ENCODE data around the gene OR2S2. TPM values are rescaled to one million over a fixed set of nuclear protein-coding genes. Genes with fewer than 3 reads are reported as not detected.

OR2S2 gene
- total and polyA plus RNA-seq, 5 donors: not detected

DNA sequence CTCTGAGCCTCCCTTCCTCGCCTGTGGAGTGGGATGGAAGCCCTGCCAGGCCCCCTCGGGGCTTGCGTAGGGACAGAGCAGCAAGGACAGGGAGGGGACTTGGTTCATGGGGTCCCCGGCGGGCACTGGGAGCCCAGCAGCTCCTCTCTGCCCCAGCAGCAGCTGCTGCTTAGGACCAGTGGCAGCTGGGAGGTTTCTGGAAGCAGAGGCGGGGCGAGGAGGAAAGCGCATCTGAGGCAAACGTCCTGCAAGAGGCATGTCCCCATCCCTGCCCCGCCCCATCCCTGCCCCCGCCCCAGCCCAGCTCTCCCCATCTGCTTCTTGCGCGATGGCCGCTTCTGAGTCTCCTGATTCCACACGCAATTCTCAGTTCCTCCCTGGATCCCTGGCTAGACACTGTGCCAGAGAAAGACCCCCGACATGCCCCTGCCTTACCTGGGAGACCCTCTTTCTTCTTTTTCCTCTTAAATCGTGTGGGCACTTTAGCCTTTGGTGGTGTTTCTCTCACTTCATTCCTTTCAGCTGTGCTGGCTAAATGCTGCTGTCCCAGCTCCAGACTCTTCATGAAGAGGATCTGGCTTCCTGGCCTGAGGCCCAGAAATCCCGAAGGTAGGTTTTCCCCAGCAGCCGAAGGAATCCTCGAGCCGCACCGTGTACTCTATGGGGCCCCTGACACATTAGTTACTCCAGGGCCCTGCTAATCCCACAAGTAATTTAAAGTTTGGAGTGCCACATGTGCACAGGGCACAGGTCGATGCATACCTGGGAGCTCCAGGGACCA is 4.4 kb upstream of the OR2S2 start:
- no peaks in the 10 kb centered on the region for H3K4me1 ChIP-seq (ENCODE audit: control insufficient read depth, insufficient read depth, low read length)
- ATAC-seq (peak in 1 of 2 donors; percentile 46), DNase-seq (peak in 2 of 3 donors; percentile 49 to 54)
- 59% methylated on average over 23 of the region's 23 CpGs for WGBS
- no peak overlapping the region for H3K4me3 ChIP-seq (ENCODE audit: low read length)
- no peaks in the 10 kb centered on the region for H3K27me3 ChIP-seq (ENCODE audit: control insufficient read depth, insufficient read depth)
- intact Hi-C loops (cut with DNase I): loop anchor here in 1 of 4 donors (5.0 kb wide), 1 partner anchor 60 kb away; no protein-coding TSS in a partner anchor
- no peak overlapping the region for H3K27ac ChIP-seq (ENCODE audit: low read length)
- H3K9me3 ChIP-seq (ENCODE audit: control insufficient read depth, low read length): no peaks in the 10 kb centered on the region

DNA sequence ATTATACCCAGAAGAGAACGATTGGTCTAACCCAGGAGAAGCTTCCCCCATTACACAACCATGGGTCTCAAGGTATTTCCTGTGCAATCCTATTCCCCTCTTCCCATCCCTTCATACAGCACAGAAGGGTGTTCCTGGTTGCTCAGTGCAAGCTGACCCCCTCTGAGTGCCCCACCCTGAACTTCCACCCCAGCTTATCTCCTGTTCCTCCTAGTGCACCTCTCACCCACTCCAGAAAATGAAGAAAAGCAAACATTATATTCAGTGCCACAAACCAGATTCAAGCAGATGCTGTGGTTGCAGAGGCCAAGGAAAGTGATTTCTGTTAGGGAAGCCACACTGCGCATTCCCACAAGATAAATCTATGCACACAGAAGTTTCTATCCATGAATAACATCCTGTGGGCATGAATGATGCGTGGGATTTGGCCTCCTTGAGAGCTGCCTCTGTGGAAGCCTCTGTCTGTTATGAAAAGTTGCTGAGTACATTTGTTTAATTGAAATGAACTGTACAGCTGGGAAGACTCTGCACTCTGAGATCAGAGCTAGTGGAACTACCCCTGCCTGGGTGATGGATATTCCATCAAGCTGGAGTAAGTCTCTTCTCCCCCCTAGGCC is 2.2 kb upstream of the OR2S2 start:
- Histone ChIP-seq H3K27ac (ENCODE audit: low read length) (no peak overlapping the region), H3K4me1 (ENCODE audit: control insufficient read depth, insufficient read depth, low read length) (no peaks in the 10 kb centered on the region), H3K9me3 (ENCODE audit: control insufficient read depth, low read length) (no peaks in the 10 kb centered on the region), H3K27me3 (ENCODE audit: control insufficient read depth, insufficient read depth) (no peaks in the 10 kb centered on the region), H3K4me3 (ENCODE audit: low read length) (no peak overlapping the region)
- DNase-seq (no peak), ATAC-seq (peak in 1 of 2 donors; percentile 28)
- WGBS: 53% methylated on average over 3 of the region's 3 CpGs
- intact Hi-C loops (cut with DNase I): loop anchor here in 1 of 4 donors (5.0 kb wide), 1 partner anchor 62 kb away; no protein-coding TSS in a partner anchor

DNA sequence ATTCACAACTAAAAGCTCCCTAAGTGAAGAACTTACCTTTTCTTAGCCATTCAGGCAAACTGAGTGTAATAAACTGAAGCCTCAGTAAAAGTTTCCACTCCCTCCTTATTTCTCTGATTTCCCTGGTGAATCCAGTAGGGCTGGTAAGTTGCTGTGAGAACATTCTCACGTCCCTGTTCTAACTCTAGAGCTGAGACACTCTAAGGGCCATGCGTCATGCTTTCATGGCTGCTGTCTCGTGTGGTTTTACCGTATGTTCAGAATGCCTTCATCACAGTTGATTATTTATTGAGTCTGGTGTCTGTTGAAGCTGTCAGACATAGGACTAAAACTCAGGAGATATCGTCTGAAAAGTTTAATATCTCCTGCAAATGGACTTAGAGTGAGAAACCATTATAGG is 1.3 kb downstream of the OR2S2 start:
- Histone ChIP-seq H3K27ac (ENCODE audit: low read length) (no peak overlapping the region), H3K4me3 (ENCODE audit: low read length) (no peak overlapping the region), H3K9me3 (ENCODE audit: control insufficient read depth, low read length) (no peaks in the 10 kb centered on the region), H3K27me3 (ENCODE audit: control insufficient read depth, insufficient read depth) (no peaks in the 10 kb centered on the region), H3K4me1 (ENCODE audit: control insufficient read depth, insufficient read depth, low read length) (no peaks in the 10 kb centered on the region)
- intact Hi-C loops (cut with DNase I): loop anchor here in 2 of 4 donors (5.0 kb wide), 1 partner anchor 66 kb away; no protein-coding TSS in a partner anchor
- ATAC-seq (no peak), DNase-seq (no peak)
- 77% methylated on average over 5 of the region's 5 CpGs for WGBS

DNA sequence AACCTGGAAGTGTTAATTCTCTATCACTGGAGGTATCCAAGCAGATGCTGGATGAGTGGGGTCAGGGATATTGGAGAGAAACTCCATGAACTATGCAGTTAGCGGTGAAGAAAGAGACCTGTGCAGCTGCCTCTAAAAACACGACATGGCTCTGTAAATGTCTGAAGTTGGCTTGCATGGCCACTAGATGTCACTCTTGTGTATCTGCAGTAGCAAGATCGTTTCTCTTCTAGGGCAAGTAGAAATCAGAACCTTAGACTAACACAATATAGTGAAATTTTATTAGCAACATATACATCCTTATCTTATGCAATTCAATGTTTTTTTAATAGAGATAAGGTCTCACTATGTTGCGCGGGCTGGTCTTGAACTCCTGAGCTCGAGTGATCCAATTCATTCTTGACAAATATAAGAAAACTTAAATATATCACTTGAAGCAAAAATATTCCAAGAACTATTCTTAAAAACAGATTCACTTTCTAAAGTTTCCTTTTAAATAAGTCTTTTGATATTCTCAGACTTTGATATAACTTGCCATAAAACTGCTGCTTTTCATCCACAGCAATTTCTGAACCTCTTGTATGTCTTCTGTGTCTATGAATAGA is 2.9 kb downstream of the OR2S2 start:
- Histone ChIP-seq H3K27me3 (ENCODE audit: control insufficient read depth, insufficient read depth) (no peaks in the 10 kb centered on the region), H3K9me3 (ENCODE audit: control insufficient read depth, low read length) (no peaks in the 10 kb centered on the region), H3K4me3 (ENCODE audit: low read length) (no peak overlapping the region), H3K4me1 (ENCODE audit: control insufficient read depth, insufficient read depth, low read length) (no peaks in the 10 kb centered on the region), H3K27ac (ENCODE audit: low read length) (no peak overlapping the region)
- WGBS: 10% methylated on average over 6 of the region's 6 CpGs
- ATAC-seq (peak; percentile 68 to 74), DNase-seq (peak in 2 of 3 donors; percentile 31 to 47)
- intact Hi-C loops (cut with DNase I): loop anchor here in 3 of 4 donors (2.0 to 5.0 kb wide), 2 partner anchors 67 to 68 kb away; no protein-coding TSS in a partner anchor

DNA sequence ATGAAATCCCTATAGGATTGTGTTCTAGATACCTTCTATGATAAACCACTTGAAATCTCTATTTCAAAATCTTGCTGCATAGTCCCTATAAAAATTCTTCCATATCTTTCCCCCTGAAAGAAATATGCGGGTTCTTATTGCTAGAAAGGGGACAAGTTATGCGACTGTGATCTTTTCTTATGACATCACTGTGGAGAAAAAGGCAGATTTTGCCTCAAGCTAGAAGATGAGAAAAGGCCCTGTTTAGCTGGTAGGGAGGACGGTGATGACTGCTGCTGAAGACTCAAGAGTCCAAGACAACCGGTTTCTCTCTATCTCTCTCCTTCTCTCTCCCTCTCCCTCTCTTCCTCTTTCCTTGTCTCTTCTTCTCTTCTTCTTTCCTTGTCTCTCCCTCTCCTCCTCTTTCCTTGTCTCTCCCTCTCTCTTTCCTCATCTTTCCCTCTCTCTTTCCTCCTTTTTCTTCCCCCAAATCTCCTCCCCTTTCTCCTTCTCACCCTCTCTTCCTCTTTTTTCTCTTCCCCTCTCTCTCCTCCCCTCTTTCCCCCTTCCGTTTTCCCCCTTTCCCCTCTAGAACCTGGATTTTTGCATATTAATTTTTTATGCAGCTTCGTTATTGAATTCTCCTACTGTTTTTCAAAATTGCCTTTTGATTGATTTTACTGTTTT is 5.3 kb downstream of the OR2S2 start:
- intact Hi-C loops (cut with DNase I): no loop called here
- no peaks in the 10 kb centered on the region for H3K27me3 ChIP-seq (ENCODE audit: control insufficient read depth, insufficient read depth)
- ATAC-seq: no peak

DNA sequence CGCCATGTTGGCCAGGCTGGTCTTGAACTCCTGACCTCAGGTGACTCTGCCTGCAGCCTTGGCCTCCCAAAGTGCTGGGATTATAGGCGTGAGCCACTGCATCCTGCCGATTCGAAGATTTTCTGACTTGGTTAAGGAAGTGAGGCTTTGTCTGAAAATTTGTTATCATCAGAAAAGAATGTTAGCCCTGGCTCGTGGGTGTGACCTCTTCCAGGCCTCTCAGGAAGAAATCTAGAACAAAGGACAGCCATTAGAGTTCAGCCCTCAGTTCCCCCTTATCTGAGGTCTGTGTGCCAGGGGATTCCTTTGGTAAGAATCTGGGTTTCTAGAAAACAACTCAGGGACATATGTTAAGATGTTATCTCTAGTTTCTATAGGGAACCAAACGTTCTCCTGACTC is 6.2 kb downstream of the OR2S2 start:
- DNase-seq (peak; percentile 34 to 51 (median 48)), ATAC-seq (peak; percentile 56 to 92)
- no peak overlapping the region for H3K4me3 ChIP-seq (ENCODE audit: low read length)
- intact Hi-C loops (cut with DNase I): no loop called here
- WGBS: 47% methylated on average over 6 of the region's 6 CpGs
- no peaks in the 10 kb centered on the region for H3K9me3 ChIP-seq (ENCODE audit: control insufficient read depth, low read length)
- H3K27me3 ChIP-seq (ENCODE audit: control insufficient read depth, insufficient read depth): no peaks in the 10 kb centered on the region
- H3K4me1 ChIP-seq (ENCODE audit: control insufficient read depth, insufficient read depth, low read length): peaks cover 6% of the 10 kb centered on the region
- H3K27ac ChIP-seq (ENCODE audit: low read length): peak overlapping the region; percentile 84

More for the DNA sequence above, 5.3 kb downstream of the OR2S2 start:
- DNase-seq: no peak
- Histone ChIP-seq H3K4me1 (ENCODE audit: control insufficient read depth, insufficient read depth, low read length) (peaks cover 6% of the 10 kb centered on the region), H3K4me3 (ENCODE audit: low read length) (no peak overlapping the region), H3K27ac (ENCODE audit: low read length) (no peak overlapping the region), H3K9me3 (ENCODE audit: control insufficient read depth, low read length) (no peaks in the 10 kb centered on the region)
- 68% methylated on average over 6 of the region's 6 CpGs for WGBS

DNA sequence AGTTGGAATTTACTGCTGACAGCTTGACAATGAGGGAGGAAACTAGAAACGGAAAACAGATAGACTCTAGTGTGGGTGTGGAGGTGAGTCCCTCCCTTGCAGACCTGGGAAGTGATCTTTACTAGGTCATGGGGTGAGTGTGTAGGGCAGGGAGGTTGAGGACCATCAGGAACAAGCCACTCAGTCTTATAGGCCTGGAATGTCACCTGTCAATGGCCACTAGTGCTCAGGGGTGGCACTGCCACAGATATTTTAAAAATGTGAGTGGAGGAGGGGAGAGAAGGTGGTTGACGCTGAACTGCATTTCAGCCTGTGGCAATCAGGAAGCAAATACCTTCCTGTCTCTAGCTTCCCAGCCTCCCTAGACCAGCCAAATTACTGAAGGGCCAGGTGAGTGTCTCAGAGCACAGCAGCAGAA is 9.0 kb downstream of the OR2S2 start:
- peak; percentile 65 to 74 for ATAC-seq
- H3K27ac ChIP-seq (ENCODE audit: low read length): peak overlapping the region; percentile 90

DNA sequence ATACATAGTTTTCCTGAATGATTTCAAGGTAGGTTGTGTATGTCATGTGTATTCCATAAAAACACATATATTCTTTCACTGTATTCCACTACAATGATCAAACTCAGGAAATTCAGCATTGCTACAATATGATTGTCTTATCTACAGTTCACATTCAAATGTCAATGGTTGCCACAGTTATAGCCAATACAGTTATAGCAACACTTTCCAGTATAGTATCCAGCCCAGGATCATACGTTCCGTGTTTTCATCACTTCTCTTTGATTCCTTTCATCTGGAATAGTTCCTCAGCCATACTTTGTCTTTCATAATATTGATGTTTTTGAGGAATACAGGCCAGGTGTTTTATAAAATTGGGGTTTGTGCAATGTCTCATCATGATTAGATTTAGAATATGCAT is 9.5 kb downstream of the OR2S2 start:
- no peak overlapping the region for H3K27ac ChIP-seq (ENCODE audit: low read length)
- DNase-seq (no peak), ATAC-seq (no peak)
- 39% methylated on average over 2 of the region's 2 CpGs for WGBS
- no peak overlapping the region for H3K4me3 ChIP-seq (ENCODE audit: low read length)
- H3K27me3 ChIP-seq (ENCODE audit: control insufficient read depth, insufficient read depth): no peaks in the 10 kb centered on the region
- intact Hi-C loops (cut with DNase I): loop anchor here in 1 of 4 donors (5.0 kb wide), 1 partner anchor 41 kb away; the partner anchor contains the start of genes HRCT1 and SPAAR
- H3K4me1 ChIP-seq (ENCODE audit: control insufficient read depth, insufficient read depth, low read length): peaks cover 10% of the 10 kb centered on the region
- no peaks in the 10 kb centered on the region for H3K9me3 ChIP-seq (ENCODE audit: control insufficient read depth, low read length)

More for the DNA sequence above, 9.0 kb downstream of the OR2S2 start:
- H3K4me3 ChIP-seq (ENCODE audit: low read length): no peak overlapping the region
- intact Hi-C loops (cut with DNase I): loop anchor here in 1 of 4 donors (5.0 kb wide), 1 partner anchor 42 kb away; the partner anchor contains the start of genes HRCT1 and SPAAR
- peaks cover 10% of the 10 kb centered on the region for H3K4me1 ChIP-seq (ENCODE audit: control insufficient read depth, insufficient read depth, low read length)
- 38% methylated on average over 2 of the region's 2 CpGs for whole genome bisulfite sequencing
- DNase-seq: no peak
- no peaks in the 10 kb centered on the region for H3K27me3 ChIP-seq (ENCODE audit: control insufficient read depth, insufficient read depth)
- H3K9me3 ChIP-seq (ENCODE audit: control insufficient read depth, low read length): no peaks in the 10 kb centered on the region

DNA sequence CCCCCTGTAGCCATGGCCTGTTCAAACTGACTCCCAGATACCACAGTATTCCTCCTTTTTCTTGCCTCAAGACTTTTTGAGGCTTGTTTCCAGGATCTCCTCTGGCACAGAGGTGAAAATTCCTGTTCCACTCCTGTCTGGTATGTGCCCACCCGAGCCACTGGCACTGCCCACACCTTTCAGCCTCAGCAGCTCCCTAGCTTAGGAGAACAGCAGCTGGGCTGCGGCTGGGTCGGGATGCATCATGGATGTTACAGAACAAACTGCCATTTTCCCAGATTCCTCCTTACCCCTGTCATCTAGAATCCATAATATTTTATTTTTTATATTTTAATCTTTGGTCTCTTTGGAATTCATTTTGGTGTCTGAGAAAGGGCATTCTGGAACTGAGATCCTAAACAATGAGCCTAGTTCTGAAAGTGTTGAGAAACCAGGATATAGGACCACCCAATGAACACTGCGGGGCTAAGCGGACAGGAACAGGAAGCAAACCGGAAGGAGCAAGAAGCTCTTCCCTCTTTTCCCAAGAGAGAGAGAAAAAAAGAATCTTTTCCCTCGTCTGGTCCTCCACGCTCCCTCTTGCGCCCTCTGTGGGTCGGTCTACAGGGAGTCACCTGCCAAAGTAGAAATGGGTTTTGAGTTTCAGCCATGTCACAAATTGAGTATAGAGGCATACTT is 12.5 kb downstream of the OR2S2 start:
- peak; percentile 81 to 82 for ATAC-seq
- intact Hi-C loops (cut with DNase I): loop anchor here in 3 of 4 donors (2.0 to 5.0 kb wide), 2 partner anchors 38 to 43 kb away; partner anchors contain the start of genes HRCT1 (in 1 of the 3) and SPAAR (in 1 of the 3)
- Histone ChIP-seq H3K27ac (ENCODE audit: low read length) (peak overlapping the region; percentile 11), H3K4me3 (ENCODE audit: low read length) (no peak overlapping the region), H3K27me3 (ENCODE audit: control insufficient read depth, insufficient read depth) (no peaks in the 10 kb centered on the region), H3K9me3 (ENCODE audit: control insufficient read depth, low read length) (no peaks in the 10 kb centered on the region), H3K4me1 (ENCODE audit: control insufficient read depth, insufficient read depth, low read length) (peaks cover 10% of the 10 kb centered on the region)
- 28% methylated on average over 10 of the region's 10 CpGs for WGBS
- peak; percentile 88 to 94 (median 92) for DNase-seq

DNA sequence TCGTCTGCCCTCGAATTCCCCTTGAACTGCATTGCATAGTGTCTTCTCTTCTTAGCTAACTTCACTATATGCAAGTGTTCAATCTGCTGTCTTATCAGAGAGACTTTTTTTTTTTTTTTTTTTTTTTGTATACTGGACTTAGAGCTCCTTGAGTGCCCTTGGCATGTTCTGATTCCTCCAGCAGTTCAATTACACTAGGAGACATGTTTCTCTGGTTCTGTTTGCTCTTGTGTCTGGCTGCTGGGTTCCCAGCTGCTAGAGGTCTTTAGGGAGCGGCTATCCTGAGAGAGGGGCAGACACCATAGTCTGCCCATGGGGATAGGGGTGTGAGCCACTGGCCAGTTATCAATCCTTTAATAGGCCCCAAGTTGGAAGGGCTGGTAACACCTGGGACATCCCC is 13.1 kb downstream of the OR2S2 start:
- ATAC-seq (peak in 1 of 2 donors; percentile 6), DNase-seq (no peak)
- Histone ChIP-seq H3K27ac (ENCODE audit: low read length) (peak overlapping the region; percentile 11), H3K4me1 (ENCODE audit: control insufficient read depth, insufficient read depth, low read length) (peaks cover 10% of the 10 kb centered on the region), H3K27me3 (ENCODE audit: control insufficient read depth, insufficient read depth) (no peaks in the 10 kb centered on the region), H3K4me3 (ENCODE audit: low read length) (no peak overlapping the region), H3K9me3 (ENCODE audit: control insufficient read depth, low read length) (no peaks in the 10 kb centered on the region)
- intact Hi-C loops (cut with DNase I): loop anchor here (2.0 to 5.0 kb wide), 3 partner anchors 38 to 43 kb away; partner anchors contain the start of genes HRCT1 (in 1 of the 4) and SPAAR (in 1 of the 4)
- 55% methylated on average over 3 of the region's 3 CpGs for WGBS
